Kidney (tissue), 14 donors: ENCODE data around the gene FBXW9. TPM values are rescaled to one million over a fixed set of nuclear protein-coding genes. Genes with fewer than 3 reads are reported as not detected.
"Not testable (repeated sequence)": the region's sequence is repeated elsewhere in the genome, so short reads cannot be mapped to it uniquely, and the experiment has no call there.

Experiments used
- DNase-seq, 5 donors: peaks; one replicate each; pipeline ENCODE4 v3.0.0-alpha.2; 2013 to 2020
- FAIRE-seq: peaks from 2 replicates; lab custom pipeline; 2012; peaks lifted over from hg19 to GRCh38; lab: Jason Lieb, UNC
- H3K27ac ChIP-seq, 2 donors: one replicate each; pipeline ENCODE4 v1.7.0; 2013; ENCODE audit warnings: low read depth in 2 of 2, low read length in 2 of 2, inconsistent platforms in 1 of 2
- H3K27me3 ChIP-seq: one replicate; pipeline ENCODE4 v1.7.1; 2013; ENCODE audit warnings: low read length, inconsistent platforms; ENCODE audit not compliant: control insufficient read depth, insufficient read depth
- H3K36me3 ChIP-seq, 3 donors: one replicate each; pipeline versions ENCODE4 v1.7.0 to v1.7.1; 2013; ENCODE audit warnings: low read length in 3 of 3, control low read depth in 1 of 3, inconsistent platforms in 1 of 3; ENCODE audit not compliant: insufficient read depth in 3 of 3, control insufficient read depth in 2 of 3
- H3K4me1 ChIP-seq, 3 donors: one replicate each; pipeline versions ENCODE4 v1.7.0 to v1.7.1; 2013; ENCODE audit warnings: low read length in 3 of 3, inconsistent platforms in 1 of 3, low read depth in 1 of 3; ENCODE audit not compliant: control insufficient read depth in 2 of 3, insufficient read depth in 2 of 3
- H3K4me3 ChIP-seq, 3 donors: one replicate each; pipeline versions ENCODE4 v1.7.0 to v1.8.1; 2013; ENCODE audit warnings: low read length in 3 of 3, control low read depth in 1 of 3, inconsistent platforms in 1 of 3
- H3K9ac ChIP-seq, 3 donors: one replicate each; pipeline versions ENCODE4 v1.7.0 to v1.7.1; 2013; ENCODE audit warnings: low read length in 3 of 3, control low read depth in 1 of 3, inconsistent platforms in 1 of 3
- H3K9me3 ChIP-seq, 3 donors: one replicate each; pipeline versions ENCODE4 v1.7.0 to v1.7.1; 2013; ENCODE audit warnings: low read length in 3 of 3, control low read depth in 1 of 3, inconsistent platforms in 1 of 3; ENCODE audit not compliant: control insufficient read depth in 2 of 3, insufficient read depth in 1 of 3
- CTCF ChIP-seq: IDR thresholded peaks from 3 replicates; pipeline ENCODE4 v1.5.1; 2012; ENCODE audit warnings: mild to moderate bottlenecking, moderate library complexity, borderline replicate concordance; ENCODE audit not compliant: insufficient read depth; ENCODE audit errors: extremely low read depth
- intact Hi-C: fragments of 100-400 bp; cut with DNase I; formaldehyde crosslinking; loops from one replicate; pipeline ENCODE4 v1.11.1; 2022
- polyA plus RNA-seq: library from polyadenylated mRNA; stranded (reverse); fragments of 350-450 nt; fragmentation: Illumina TruSeq; extraction: RNeasy Lipid Tissue Mini Kit (QIAGEN cat#74804); gene quantifications from one replicate; pipeline ENCODE4 v1.2.3, GENCODE V29; 2014; ENCODE audit warnings: low read depth, low replicate concordance; ENCODE audit not compliant: insufficient read depth
- total RNA-seq: library from RNA; stranded (reverse); fragmentation: NEBNext Ultra II Directional; extraction: Animal tissue kit (Norgen Biotek cat#: 25700); gene quantifications from one replicate; pipeline ENCODE4 v1.2.1, GENCODE V29; 2021
- donor health status: control.
- donor health status: control.
- donor health status: control.
- donor health status: control.
- donor health status: control.
- donor health status: DM: yes; HTN: yes; CAD: no.
- donor health status: Normal renal cell carcinoma (clear cell type).

The FBXW9 gene
- total and polyA plus RNA-seq, 2 donors from 2014 or later, result 11.4 to 14.9 TPM

GRCh38 chr19:12731337-12731736, 34.9 kb upstream of the FBXW9 start:
- H3K36me3 ChIP-seq, result peaks cover 4 to 18% (median 11%) of the 10 kb centered on the region in 3 donors
- H3K9ac ChIP-seq, result no peak overlapping the region
- peaks cover 0 to 13% (median 10%) of the 10 kb centered on the region in 3 donors for H3K4me1 ChIP-seq
- FAIRE-seq, result no peak
- no peak overlapping the region for H3K27ac ChIP-seq
- intact Hi-C loops, result no loop called here
- no peak for TF ChIP-seq CTCF
- DNase-seq, result no peak
- no peaks in the 10 kb centered on the region for H3K9me3 ChIP-seq
- H3K27me3 ChIP-seq, result no peaks in the 10 kb centered on the region
- no peak overlapping the region for H3K4me3 ChIP-seq

- H3K36me3 ChIP-seq, result peaks cover 4 to 18% (median 11%) of the 10 kb centered on the region in 3 donors
- H3K9ac ChIP-seq, result no peak overlapping the region
Measured at GRCh38 chr19:12730064-12730463, 33.6 kb upstream of the FBXW9 start.

GRCh38 chr19:12727745-12728433, 31.5 kb upstream of the FBXW9 start:
- Histone ChIP-seq H3K9me3 (no peaks in the 10 kb centered on the region), H3K4me1 (peaks cover 0 to 16% (median 8%) of the 10 kb centered on the region in 3 donors), H3K4me3 (no peak overlapping the region), H3K36me3 (peaks cover 4 to 18% (median 11%) of the 10 kb centered on the region in 3 donors), H3K27ac (no peak overlapping the region), H3K27me3 (no peaks in the 10 kb centered on the region), H3K9ac (no peak overlapping the region)
- FAIRE-seq, result no peak
- intact Hi-C loops, result no loop called here
- TF ChIP-seq CTCF, result no peak
- no peak for DNase-seq

More at GRCh38 chr19:12730064-12730463, 33.6 kb upstream of the FBXW9 start:
- no peak for TF ChIP-seq CTCF
- Histone ChIP-seq H3K4me1 (peaks cover 0 to 13% (median 10%) of the 10 kb centered on the region in 3 donors), H3K4me3 (no peak overlapping the region), H3K9me3 (no peaks in the 10 kb centered on the region), H3K27me3 (no peaks in the 10 kb centered on the region), H3K27ac (no peak overlapping the region)
- FAIRE-seq (no peak), DNase-seq (no peak)
- intact Hi-C loops, result no loop called here

- Histone ChIP-seq H3K9ac (no peak overlapping the region), H3K4me1 (peaks cover 0 to 14% (median 9%) of the 10 kb centered on the region in 3 donors), H3K36me3 (peaks cover 4 to 18% (median 11%) of the 10 kb centered on the region in 3 donors), H3K27me3 (no peaks in the 10 kb centered on the region), H3K27ac (no peak overlapping the region), H3K9me3 (no peaks in the 10 kb centered on the region), H3K4me3 (no peak overlapping the region)
- FAIRE-seq (no peak), DNase-seq (no peak)
- intact Hi-C loops, result no loop called here
- TF ChIP-seq CTCF, result no peak
Measured at GRCh38 chr19:12726988-12727316, 30.5 kb upstream of the FBXW9 start.

- peaks cover 4 to 14% (median 5%) of the 10 kb centered on the region in 3 donors for H3K36me3 ChIP-seq
- DNase-seq, H3K9me3 ChIP-seq, intact Hi-C loops, H3K27me3 ChIP-seq, H3K27ac ChIP-seq, FAIRE-seq, H3K4me3 ChIP-seq, H3K9ac ChIP-seq: not testable (repeated sequence)
- H3K4me1 ChIP-seq, result peaks cover 0 to 18% (median 11%) of the 10 kb centered on the region in 3 donors
Measured at GRCh38 chr19:12725612-12726011, 29.2 kb upstream of the FBXW9 start.
